Liver (tissue), 9 donors: ENCODE data around the gene NIPBL. TPM values are rescaled to one million over a fixed set of nuclear protein-coding genes. Genes with fewer than 3 reads are reported as not detected.

Source experiments
- DNase-seq: peaks from one replicate; pipeline ENCODE4 v3.0.0-alpha.2; 2017; ENCODE audit warnings: low spot score
- H3K27ac ChIP-seq, 2 donors: one replicate each; pipeline ENCODE4 v1.7.0; 2013; ENCODE audit warnings: inconsistent platforms in 2 of 2, low read length in 2 of 2, control low read depth in 1 of 2, low read depth in 1 of 2, mild to moderate bottlenecking in 1 of 2
- H3K27me3 ChIP-seq, 4 donors: one replicate each; pipeline versions ENCODE4 v1.6.1 to v1.7.0; 2013; ENCODE audit warnings: low read length in 3 of 4, inconsistent platforms in 1 of 4, mild to moderate bottlenecking in 1 of 4, moderate library complexity in 1 of 4; ENCODE audit not compliant: control insufficient read depth in 4 of 4, insufficient read depth in 4 of 4
- H3K36me3 ChIP-seq, 4 donors: one replicate each; pipeline versions ENCODE4 v1.6.1 to v1.7.0; 2013; ENCODE audit warnings: low read length in 3 of 4, mild to moderate bottlenecking in 3 of 4, low read depth in 1 of 4, moderate library complexity in 1 of 4; ENCODE audit not compliant: control insufficient read depth in 4 of 4, insufficient read depth in 3 of 4
- H3K4me1 ChIP-seq, 4 donors: one replicate each; pipeline versions ENCODE4 v1.6.1 to v1.7.0; 2013; ENCODE audit warnings: low read length in 3 of 4, mild to moderate bottlenecking in 3 of 4, moderate library complexity in 1 of 4; ENCODE audit not compliant: control insufficient read depth in 4 of 4, insufficient read depth in 4 of 4
- H3K4me3 ChIP-seq, 3 donors: one replicate each; pipeline versions ENCODE4 v1.6.1 to v1.7.0; 2013; ENCODE audit warnings: low read length in 3 of 3, control low read depth in 1 of 3, low read depth in 1 of 3, mild to moderate bottlenecking in 1 of 3
- H3K9ac ChIP-seq, 2 donors: one replicate each; pipeline ENCODE4 v1.7.0; 2013; ENCODE audit warnings: low read length in 2 of 2, mild to moderate bottlenecking in 2 of 2, moderate library complexity in 2 of 2, control low read depth in 1 of 2, low read depth in 1 of 2
- H3K9me3 ChIP-seq, 4 donors: one replicate each; pipeline versions ENCODE4 v1.6.1 to v1.7.0; 2013; ENCODE audit warnings: low read length in 3 of 4; ENCODE audit not compliant: control insufficient read depth in 4 of 4
- EGR1 ChIP-seq, 2 donors: IDR thresholded peaks; 2 replicates each; pipeline ENCODE4 v1.6.1; 2016 to 2018; ENCODE audit warnings: antibody characterized with exemption in 2 of 2, low read depth in 2 of 2
- FOXA1 ChIP-seq: IDR thresholded peaks from 2 replicates; pipeline ENCODE4 v1.6.1; 2016; ENCODE audit warnings: antibody characterized with exemption
- FOXA2 ChIP-seq: IDR thresholded peaks from 2 replicates; pipeline ENCODE4 v1.6.1; 2016; ENCODE audit warnings: antibody characterized with exemption
- GABPA ChIP-seq, 2 donors: IDR thresholded peaks in 1 of 2; conservative IDR thresholded peaks in 1 of 2; 2 replicates each; pipeline ENCODE4 v1.6.1; 2016; ENCODE audit warnings: antibody characterized with exemption in 2 of 2, mild to moderate bottlenecking in 1 of 2, moderate library complexity in 1 of 2
- HNF4G ChIP-seq: IDR thresholded peaks from 2 replicates; pipeline ENCODE4 v1.6.1; 2016; ENCODE audit warnings: antibody characterized with exemption
- JUND ChIP-seq, 2 donors: IDR thresholded peaks; 2 replicates each; pipeline ENCODE4 v1.6.1; 2016; ENCODE audit warnings: antibody characterized with exemption in 2 of 2
- NR2F2 ChIP-seq: IDR thresholded peaks from 2 replicates; pipeline ENCODE4 v1.6.1; 2016; ENCODE audit warnings: antibody characterized with exemption
- RAD21 ChIP-seq, 2 donors: IDR thresholded peaks; 2 replicates each; pipeline ENCODE4 v1.6.1; 2016; ENCODE audit warnings: antibody characterized with exemption in 2 of 2, mild to moderate bottlenecking in 2 of 2
- RXRA ChIP-seq, 2 donors: IDR thresholded peaks; 2 replicates each; pipeline ENCODE4 v1.6.1; 2017 to 2018; ENCODE audit warnings: antibody characterized with exemption in 2 of 2, mild to moderate bottlenecking in 1 of 2
- TAF1 ChIP-seq: conservative IDR thresholded peaks from 2 replicates; pipeline ENCODE4 v1.6.1; 2016; ENCODE audit warnings: antibody characterized with exemption, mild to moderate bottlenecking
- YY1 ChIP-seq: IDR thresholded peaks from 2 replicates; pipeline ENCODE4 v1.6.1; 2016; ENCODE audit warnings: antibody characterized with exemption, mild to moderate bottlenecking
- WGBS: extraction: QIAGEN DNeasy Blood & Tissue Kit; methylation state at CpG from one replicate; pipeline ENCODE4 v1.1.7; 2013; 5-methylcytosine and 5-hydroxymethylcytosine counted together
- polyA plus RNA-seq, 2 donors: library from polyadenylated mRNA; stranded (reverse) in 1 of 2; unstranded in 1 of 2; fragments of 200-250 nt in 1 of 2; fragments of >200 nt in 1 of 2; fragmentation: Nextera tagmentation in 1 of 2; extraction: Ambion mirVana in 1 of 2; gene quantifications; one replicate each; pipeline versions ENCODE4 v1.2.1 to v1.2.3, GENCODE V29; 2013 to 2015
- total RNA-seq, 2 donors: library from RNA; depleted of rRNA; stranded (reverse); fragments of >200 nt; gene quantifications; one replicate each; pipeline ENCODE4 v1.2.3, GENCODE V29; 2014
- TF ChIP-seq, protein P1 (sequence below): fragments of 150-350 bp; IDR thresholded peaks from 2 replicates; pipeline ENCODE4 v1.5.1; 2017; ENCODE audit warnings: improper control_type of control experiment, low read depth, low read length; ENCODE audit not compliant: missing input control
- TF ChIP-seq, protein P2 (sequence below): IDR thresholded peaks from 2 replicates; pipeline ENCODE4 v1.6.1; 2016; ENCODE audit warnings: antibody characterized with exemption
- TF ChIP-seq, protein P3 (sequence below): IDR thresholded peaks from 2 replicates; pipeline ENCODE4 v1.6.1; 2016; ENCODE audit warnings: antibody characterized with exemption
- TF ChIP-seq, protein P4 (sequence below): IDR thresholded peaks from 2 replicates; pipeline ENCODE4 v1.6.1; 2016; ENCODE audit warnings: antibody characterized with exemption
- TF ChIP-seq, protein P5 (sequence below): IDR thresholded peaks from 2 replicates; pipeline ENCODE4 v1.6.1; 2016; ENCODE audit warnings: antibody characterized with exemption, mild to moderate bottlenecking
- donor health status: healthy.
- donor health status: healthy.
- donor health status: healthy.
- donor health status: healthy.
- donor health status: healthy.

The NIPBL gene
- total and polyA plus RNA-seq, 4 donors: 4.9 to 30.3 (median 21.0) TPM

DNA sequence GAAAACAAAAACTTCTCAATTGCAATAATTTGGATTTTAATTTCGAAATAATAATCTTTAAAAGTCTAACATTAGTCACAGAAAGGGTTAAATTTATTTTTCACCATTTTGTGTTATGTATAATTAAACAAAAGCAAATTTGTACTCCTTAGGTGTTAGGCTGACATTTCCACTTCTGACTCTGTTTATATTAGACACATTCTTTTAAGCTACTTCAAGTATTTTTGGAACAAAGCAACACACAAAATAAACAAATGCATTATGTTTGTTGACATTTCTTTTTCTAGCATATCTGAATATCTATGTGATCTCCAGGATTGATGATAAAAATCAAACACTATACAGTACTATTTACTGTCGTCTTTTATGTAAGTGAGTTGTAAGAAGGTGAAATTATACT, 44.3 kb upstream of the NIPBL start:
- Histone ChIP-seq H3K27me3 (no peaks in the 10 kb centered on the region), H3K36me3 (no peaks in the 10 kb centered on the region), H3K4me1 (no peaks in the 10 kb centered on the region), H3K4me3 (no peak overlapping the region), H3K9me3 (no peaks in the 10 kb centered on the region), H3K9ac (no peak overlapping the region), H3K27ac (no peak overlapping the region)
- TF ChIP-seq HNF4G (no peak), GABPA (IDR thresholded peaks at IDR 0.05 in 1 of 2, conservative IDR thresholded peaks at IDR 0.05 in 1 of 2) (no peak), FOXA2 (no peak), EGR1 (IDR thresholded peaks at IDR 0.05; ENCODE audit: low read depth in 2 of 2) (no peak), YY1 (no peak), FOXA1 (no peak)
- TF ChIP-seq, protein P1, sequence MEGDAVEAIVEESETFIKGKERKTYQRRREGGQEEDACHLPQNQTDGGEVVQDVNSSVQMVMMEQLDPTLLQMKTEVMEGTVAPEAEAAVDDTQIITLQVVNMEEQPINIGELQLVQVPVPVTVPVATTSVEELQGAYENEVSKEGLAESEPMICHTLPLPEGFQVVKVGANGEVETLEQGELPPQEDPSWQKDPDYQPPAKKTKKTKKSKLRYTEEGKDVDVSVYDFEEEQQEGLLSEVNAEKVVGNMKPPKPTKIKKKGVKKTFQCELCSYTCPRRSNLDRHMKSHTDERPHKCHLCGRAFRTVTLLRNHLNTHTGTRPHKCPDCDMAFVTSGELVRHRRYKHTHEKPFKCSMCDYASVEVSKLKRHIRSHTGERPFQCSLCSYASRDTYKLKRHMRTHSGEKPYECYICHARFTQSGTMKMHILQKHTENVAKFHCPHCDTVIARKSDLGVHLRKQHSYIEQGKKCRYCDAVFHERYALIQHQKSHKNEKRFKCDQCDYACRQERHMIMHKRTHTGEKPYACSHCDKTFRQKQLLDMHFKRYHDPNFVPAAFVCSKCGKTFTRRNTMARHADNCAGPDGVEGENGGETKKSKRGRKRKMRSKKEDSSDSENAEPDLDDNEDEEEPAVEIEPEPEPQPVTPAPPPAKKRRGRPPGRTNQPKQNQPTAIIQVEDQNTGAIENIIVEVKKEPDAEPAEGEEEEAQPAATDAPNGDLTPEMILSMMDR: no peak
- TF ChIP-seq, protein P2, sequence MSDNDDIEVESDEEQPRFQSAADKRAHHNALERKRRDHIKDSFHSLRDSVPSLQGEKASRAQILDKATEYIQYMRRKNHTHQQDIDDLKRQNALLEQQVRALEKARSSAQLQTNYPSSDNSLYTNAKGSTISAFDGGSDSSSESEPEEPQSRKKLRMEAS: no peak
- TF ChIP-seq, protein P3, sequence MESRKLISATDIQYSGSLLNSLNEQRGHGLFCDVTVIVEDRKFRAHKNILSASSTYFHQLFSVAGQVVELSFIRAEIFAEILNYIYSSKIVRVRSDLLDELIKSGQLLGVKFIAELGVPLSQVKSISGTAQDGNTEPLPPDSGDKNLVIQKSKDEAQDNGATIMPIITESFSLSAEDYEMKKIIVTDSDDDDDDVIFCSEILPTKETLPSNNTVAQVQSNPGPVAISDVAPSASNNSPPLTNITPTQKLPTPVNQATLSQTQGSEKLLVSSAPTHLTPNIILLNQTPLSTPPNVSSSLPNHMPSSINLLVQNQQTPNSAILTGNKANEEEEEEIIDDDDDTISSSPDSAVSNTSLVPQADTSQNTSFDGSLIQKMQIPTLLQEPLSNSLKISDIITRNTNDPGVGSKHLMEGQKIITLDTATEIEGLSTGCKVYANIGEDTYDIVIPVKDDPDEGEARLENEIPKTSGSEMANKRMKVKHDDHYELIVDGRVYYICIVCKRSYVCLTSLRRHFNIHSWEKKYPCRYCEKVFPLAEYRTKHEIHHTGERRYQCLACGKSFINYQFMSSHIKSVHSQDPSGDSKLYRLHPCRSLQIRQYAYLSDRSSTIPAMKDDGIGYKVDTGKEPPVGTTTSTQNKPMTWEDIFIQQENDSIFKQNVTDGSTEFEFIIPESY: no peak
- TF ChIP-seq, protein P4, sequence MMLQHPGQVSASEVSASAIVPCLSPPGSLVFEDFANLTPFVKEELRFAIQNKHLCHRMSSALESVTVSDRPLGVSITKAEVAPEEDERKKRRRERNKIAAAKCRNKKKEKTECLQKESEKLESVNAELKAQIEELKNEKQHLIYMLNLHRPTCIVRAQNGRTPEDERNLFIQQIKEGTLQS: no peak
- 89% methylated on average over 2 of the region's 2 CpGs for WGBS
- DNase-seq: no peak

DNA sequence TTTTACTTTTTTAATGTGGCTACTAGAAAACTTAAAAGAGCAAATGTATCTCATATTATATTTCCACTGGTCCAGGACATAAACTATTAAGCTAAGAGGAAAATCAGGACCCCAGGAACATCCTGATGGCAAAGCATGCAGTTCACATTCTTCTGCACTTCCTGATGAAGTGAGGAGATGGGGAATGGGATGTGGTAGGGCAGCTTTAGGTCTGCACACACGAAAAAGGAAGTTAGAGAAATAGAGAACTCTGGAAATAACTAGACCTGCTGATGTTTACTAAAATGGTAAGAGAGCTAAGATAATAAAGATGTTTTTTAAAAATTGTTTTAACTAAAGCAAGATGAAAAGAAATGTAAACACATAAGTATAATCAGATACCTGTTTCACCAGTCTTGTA, 39.7 kb upstream of the NIPBL start:
- H3K4me1 ChIP-seq: no peaks in the 10 kb centered on the region
- H3K4me3 ChIP-seq: no peak overlapping the region
- no peak for DNase-seq
- 43% methylated on average over 1 of the region's 1 CpG for WGBS
- H3K9ac ChIP-seq: no peak overlapping the region
- TF ChIP-seq HNF4G (no peak), EGR1 (IDR thresholded peaks at IDR 0.05; ENCODE audit: low read depth in 2 of 2) (no peak), TAF1 (no peak), GABPA (IDR thresholded peaks at IDR 0.05 in 1 of 2, conservative IDR thresholded peaks at IDR 0.05 in 1 of 2) (no peak), RXRA (IDR thresholded peaks at IDR 0.05) (no peak), RAD21 (IDR thresholded peaks at IDR 0.05) (no peak), NR2F2 (no peak), JUND (IDR thresholded peaks at IDR 0.05) (no peak), FOXA1 (no peak)
- TF ChIP-seq, protein P5, sequence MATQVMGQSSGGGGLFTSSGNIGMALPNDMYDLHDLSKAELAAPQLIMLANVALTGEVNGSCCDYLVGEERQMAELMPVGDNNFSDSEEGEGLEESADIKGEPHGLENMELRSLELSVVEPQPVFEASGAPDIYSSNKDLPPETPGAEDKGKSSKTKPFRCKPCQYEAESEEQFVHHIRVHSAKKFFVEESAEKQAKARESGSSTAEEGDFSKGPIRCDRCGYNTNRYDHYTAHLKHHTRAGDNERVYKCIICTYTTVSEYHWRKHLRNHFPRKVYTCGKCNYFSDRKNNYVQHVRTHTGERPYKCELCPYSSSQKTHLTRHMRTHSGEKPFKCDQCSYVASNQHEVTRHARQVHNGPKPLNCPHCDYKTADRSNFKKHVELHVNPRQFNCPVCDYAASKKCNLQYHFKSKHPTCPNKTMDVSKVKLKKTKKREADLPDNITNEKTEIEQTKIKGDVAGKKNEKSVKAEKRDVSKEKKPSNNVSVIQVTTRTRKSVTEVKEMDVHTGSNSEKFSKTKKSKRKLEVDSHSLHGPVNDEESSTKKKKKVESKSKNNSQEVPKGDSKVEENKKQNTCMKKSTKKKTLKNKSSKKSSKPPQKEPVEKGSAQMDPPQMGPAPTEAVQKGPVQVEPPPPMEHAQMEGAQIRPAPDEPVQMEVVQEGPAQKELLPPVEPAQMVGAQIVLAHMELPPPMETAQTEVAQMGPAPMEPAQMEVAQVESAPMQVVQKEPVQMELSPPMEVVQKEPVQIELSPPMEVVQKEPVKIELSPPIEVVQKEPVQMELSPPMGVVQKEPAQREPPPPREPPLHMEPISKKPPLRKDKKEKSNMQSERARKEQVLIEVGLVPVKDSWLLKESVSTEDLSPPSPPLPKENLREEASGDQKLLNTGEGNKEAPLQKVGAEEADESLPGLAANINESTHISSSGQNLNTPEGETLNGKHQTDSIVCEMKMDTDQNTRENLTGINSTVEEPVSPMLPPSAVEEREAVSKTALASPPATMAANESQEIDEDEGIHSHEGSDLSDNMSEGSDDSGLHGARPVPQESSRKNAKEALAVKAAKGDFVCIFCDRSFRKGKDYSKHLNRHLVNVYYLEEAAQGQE: no peak
- TF ChIP-seq, protein P4: no peak
- TF ChIP-seq, protein P1: no peak
- no peaks in the 10 kb centered on the region for H3K27me3 ChIP-seq
- no peak overlapping the region for H3K27ac ChIP-seq
- H3K9me3 ChIP-seq: no peaks in the 10 kb centered on the region
- H3K36me3 ChIP-seq: no peaks in the 10 kb centered on the region
